Keratinocyte (primary cell): ENCODE data around the gene EVI5. TPM values are rescaled to one million over a fixed set of nuclear protein-coding genes. Genes with fewer than 3 reads are reported as not detected.

Experiments
- DNase-seq: peaks from one replicate; pipeline ENCODE4 v3.0.0-alpha.2; 2011; ENCODE audit warnings: low read depth, missing footprints, low spot score
- FAIRE-seq: peaks from 2 replicates; lab custom pipeline; 2011; peaks lifted over from hg19 to GRCh38; lab: Jason Lieb, UNC
- H2AFZ ChIP-seq: 2 replicates; pipeline ENCODE4 v1.6.0; 2012; ENCODE audit warnings: low read length, control low read depth, inconsistent platforms; ENCODE audit not compliant: control insufficient read depth
- H3K27ac ChIP-seq: 2 replicates; pipeline ENCODE4 v1.5.1; 2011; ENCODE audit warnings: low read length; ENCODE audit not compliant: control insufficient read depth, insufficient read depth
- H3K27me3 ChIP-seq: 3 replicates; pipeline ENCODE4 v1.6.0; 2011; ENCODE audit warnings: low read length; ENCODE audit not compliant: control insufficient read depth, insufficient read depth; ENCODE audit errors: extremely low read depth
- H3K36me3 ChIP-seq, 2 experiments: 2 replicates in 1 of 2; 3 replicates in 1 of 2; pipeline ENCODE4 v1.5.1; 2011; ENCODE audit warnings: low read length in 2 of 2, mild to moderate bottlenecking in 1 of 2; ENCODE audit not compliant: control insufficient read depth in 2 of 2, insufficient read depth in 2 of 2; ENCODE audit errors: extremely low read depth in 1 of 2
- H3K4me1 ChIP-seq: 3 replicates; pipeline ENCODE4 v1.5.1; 2011; ENCODE audit warnings: low read length; ENCODE audit not compliant: control insufficient read depth, insufficient read depth; ENCODE audit errors: extremely low read depth
- H3K4me2 ChIP-seq: 3 replicates; pipeline ENCODE4 v1.6.0; 2011; ENCODE audit warnings: low read depth, low read length; ENCODE audit not compliant: control insufficient read depth, insufficient read depth; ENCODE audit errors: extremely low read depth
- H3K4me3 ChIP-seq, 3 experiments: fragments of 200-600 bp in 1 of 3; sonication (generic) in 1 of 3; 2 replicates in 2 of 3; 3 replicates in 1 of 3; pipeline ENCODE4 v1.5.1; 2011 to 2016; ENCODE audit warnings: low read length in 3 of 3, mild to moderate bottlenecking in 3 of 3, control low read depth in 2 of 3, inconsistent platforms in 1 of 3, low read depth in 1 of 3, mixed read lengths in 1 of 3, mixed run types in 1 of 3, moderate library complexity in 1 of 3; ENCODE audit not compliant: control insufficient read depth in 2 of 3, insufficient read depth in 2 of 3; ENCODE audit errors: extremely low read depth in 1 of 3
- H3K79me2 ChIP-seq: 2 replicates; pipeline ENCODE4 v1.6.0; 2012; ENCODE audit warnings: low read length; ENCODE audit not compliant: control insufficient read depth, insufficient read depth
- H3K9ac ChIP-seq: 3 replicates; pipeline ENCODE4 v1.6.0; 2011; ENCODE audit warnings: low read length; ENCODE audit not compliant: control insufficient read depth, insufficient read depth; ENCODE audit errors: extremely low read depth
- H3K9me1 ChIP-seq: 3 replicates; pipeline ENCODE4 v1.6.0; 2011; ENCODE audit warnings: low read length; ENCODE audit not compliant: control insufficient read depth, insufficient read depth; ENCODE audit errors: extremely low read depth
- H3K9me3 ChIP-seq: 2 replicates; pipeline ENCODE4 v1.5.1; 2012; ENCODE audit warnings: low read depth, low read length; ENCODE audit not compliant: control insufficient read depth
- H4K20me1 ChIP-seq: 3 replicates; pipeline ENCODE4 v1.6.0; 2011; ENCODE audit warnings: low read length; ENCODE audit not compliant: control insufficient read depth, insufficient read depth; ENCODE audit errors: extremely low read depth
- CTCF ChIP-seq, 3 experiments: IDR thresholded peaks in 1 of 3; conservative IDR thresholded peaks in 1 of 3; optimal IDR thresholded peaks in 1 of 3; 2 replicates in 2 of 3; 3 replicates in 1 of 3; pipeline versions ENCODE3 to v1.5.1; 2011; ENCODE audit warnings: low read length in 3 of 3, mild to moderate bottlenecking in 3 of 3, moderate library complexity in 2 of 3, control low read depth in 1 of 3, inconsistent platforms in 1 of 3; ENCODE audit not compliant: insufficient read depth in 2 of 3; ENCODE audit errors: extremely low read depth in 1 of 3
- EZH2 ChIP-seq: IDR thresholded peaks from one replicate; pipeline ENCODE4 v1.6.1; 2012; ENCODE audit warnings: inconsistent platforms, mild to moderate bottlenecking, low read length, moderate library complexity
- dilution Hi-C: fragments of 300-500 bp; cut with MboI; formaldehyde crosslinking; loops from one replicate; pipeline ENCODE4 v1.7.0; 2020; ENCODE audit warnings: low sequenced_read_pairs; ENCODE audit not compliant: extremely low pct_ligation_motif_present
- polyA plus RNA-seq, 5 experiments: library from polyadenylated mRNA; depleted of rRNA in 3 of 5; stranded (reverse) in 3 of 5; stranded (forward) in 1 of 5; unstranded in 1 of 5; fragments of >200 nt; gene quantifications; 1 replicate in 1 of 5; 2 replicates in 3 of 5; 3 replicates in 1 of 5; pipeline versions ENCODE4 v1.2.1 to v1.2.3, GENCODE V29; 2011 to 2012; ENCODE audit warnings: missing spikeins in 2 of 5, low read depth in 1 of 5, low replicate concordance in 1 of 5

The EVI5 gene
- polyA plus RNA-seq, 1 donor (not counting 4 experiments of a cell fraction or from before 2014, with no cell fraction given), result 23.2 TPM

GRCh38 chr1:92833840-92834239 lies 48.9 kb upstream of the EVI5 start:
- peaks cover 70% of the 10 kb centered on the region for H3K79me2 ChIP-seq
- TF ChIP-seq EZH2, result no peak
- peaks cover 16 to 20% of the 10 kb centered on the region in 2 experiments for H3K36me3 ChIP-seq
- peaks cover 32% of the 10 kb centered on the region for H4K20me1 ChIP-seq
- H3K9me1 ChIP-seq, result no peaks in the 10 kb centered on the region
- H3K27ac ChIP-seq, result peak overlapping the region; percentile 98
- H3K4me2 ChIP-seq, result peak overlapping the region; percentile 90
- H3K4me1 ChIP-seq, result peaks cover 24% of the 10 kb centered on the region
- no peaks in the 10 kb centered on the region for H3K27me3 ChIP-seq
- DNase-seq, result no peak
- no peak overlapping the region for H2AFZ ChIP-seq
- H3K4me3 ChIP-seq, result peak overlapping the region; percentile 98 to 100 (median 99)
- H3K9ac ChIP-seq, result peak overlapping the region; percentile 100
- dilution Hi-C loops, result no loop called here
- no peak for FAIRE-seq
- no peaks in the 10 kb centered on the region for H3K9me3 ChIP-seq

GRCh38 chr1:92832537-92833114 lies 47.7 kb upstream of the EVI5 start:
- dilution Hi-C loops, result no loop called here
- DNase-seq (no peak), FAIRE-seq (no peak)
- peak overlapping the region; percentile 100 for H3K9ac ChIP-seq
- H3K79me2 ChIP-seq, result peaks cover 58% of the 10 kb centered on the region
- no peaks in the 10 kb centered on the region for H3K27me3 ChIP-seq
- H3K27ac ChIP-seq, result peak overlapping the region; percentile 98
- H3K4me2 ChIP-seq, result peak overlapping the region; percentile 90
- H3K9me1 ChIP-seq, result no peaks in the 10 kb centered on the region
- H2AFZ ChIP-seq, result no peak overlapping the region
- H3K9me3 ChIP-seq, result no peaks in the 10 kb centered on the region
- H3K4me1 ChIP-seq, result peaks cover 21% of the 10 kb centered on the region
- no peak for TF ChIP-seq CTCF (optimal IDR thresholded peaks at IDR 0.05 in 1 of 3, IDR thresholded peaks at IDR 0.05 in 1 of 3, conservative IDR thresholded peaks at IDR 0.05 in 1 of 3; ENCODE audit: extremely low read depth in 1 of 3, insufficient read depth in 2 of 3, low read length in 3 of 3)
- TF ChIP-seq EZH2, result no peak
- peaks cover 14 to 16% of the 10 kb centered on the region in 2 experiments for H3K36me3 ChIP-seq
- H4K20me1 ChIP-seq, result peaks cover 22% of the 10 kb centered on the region
- H3K4me3 ChIP-seq, result peak overlapping the region; percentile 98 to 100 (median 99)
